ENCODE results near the gene COMMD8. TPM values are rescaled to one million over a fixed set of nuclear protein-coding genes. Genes with fewer than 3 reads are reported as not detected.

COMMD8 gene
- total and polyA plus RNA-seq, 8 donors = 2.6 to 25.1 (median 11.8) TPM; not detected in 1

- no peak for DNase-seq
- no peak overlapping the region for H3K4me3 ChIP-seq
- intact Hi-C loops (cut with DNase I; ENCODE audit: low total_unique reads) = no loop called here
- no peaks in the 10 kb centered on the region for H3K36me3 ChIP-seq
- TF ChIP-seq CTCF (IDR thresholded peaks at IDR 0.05) = no peak
- TF ChIP-seq EP300 (IDR thresholded peaks at IDR 0.05) = no peak
- no peak for TF ChIP-seq POLR2AphosphoS5 (IDR thresholded peaks at IDR 0.05)
- TF ChIP-seq POLR2A (IDR thresholded peaks at IDR 0.05) = no peak
- H3K27ac ChIP-seq = no peak overlapping the region
- 62 to 72% (median 69%) methylated on average over 2 of the region's 2 CpGs for WGBS, 5 donors
- H3K4me1 ChIP-seq = no peaks in the 10 kb centered on the region
- no peaks in the 10 kb centered on the region for H3K27me3 ChIP-seq
- no peaks in the 10 kb centered on the region for H3K9me3 ChIP-seq
Observed at GRCh38 chr4:47406408-47406807, 57.1 kb downstream of the COMMD8 start.

Other genes starting within 250 kb of the COMMD8 start
- gene ATP10D, start 21.6 kb upstream of the COMMD8 start, total RNA-seq = 10 to 100 TPM in 3 of 5 donors, 1 to 10 TPM in 2; 4.6 to 72.9 (median 20.9) TPM
- 1 to 10 TPM; 1.5 to 4.9 (median 2.2) TPM for gene ATP10D, start 21.6 kb upstream of the COMMD8 start, polyA plus RNA-seq